Thyroid gland (tissue), 4 donors: ENCODE data around the gene C11orf52.

Source experiments
- CTCF ChIP-seq, 6 experiments: fragments of 200-600 bp in 3 of 6; fragments of 450-650 bp in 3 of 6; sonication (generic) in 3 of 6; IDR thresholded peaks; one replicate each; pipeline ENCODE4 v1.5.1; 2016 to 2019; ENCODE audit warnings: antibody characterized with exemption in 6 of 6, mild to moderate bottlenecking in 2 of 6, inconsistent platforms in 1 of 6, moderate library complexity in 1 of 6
- POLR2A ChIP-seq, 2 donors: fragments of 450-650 bp; IDR thresholded peaks; one replicate each; pipeline ENCODE4 v1.6.1; 2017; ENCODE audit warnings: antibody characterized with exemption in 2 of 2, mild to moderate bottlenecking in 2 of 2, moderate library complexity in 1 of 2

- TF ChIP-seq CTCF (IDR thresholded peaks at IDR 0.05) (no peak), POLR2A (IDR thresholded peaks at IDR 0.05) (no peak)
These were observed 2.2 kb downstream of the C11orf52 start for GRCh38 chr11:111920908-111921307.
